Astrocyte (in vitro differentiated cells and primary cell): ENCODE measurements around the gene TBCEL.

Source experiments
- EZH2 ChIP-seq: IDR thresholded peaks from 2 replicates; pipeline ENCODE4 v1.6.1; 2012; ENCODE audit warnings: mild to moderate bottlenecking, low read length, inconsistent platforms; ENCODE audit not compliant: insufficient read depth
- TF ChIP-seq, protein P1 (sequence below): IDR thresholded peaks from 2 replicates; pipeline ENCODE4 v1.5.1; 2011; ENCODE audit warnings: low read depth, mild to moderate bottlenecking, inconsistent platforms, low read length, moderate library complexity; ENCODE audit not compliant: insufficient read depth

DNA sequence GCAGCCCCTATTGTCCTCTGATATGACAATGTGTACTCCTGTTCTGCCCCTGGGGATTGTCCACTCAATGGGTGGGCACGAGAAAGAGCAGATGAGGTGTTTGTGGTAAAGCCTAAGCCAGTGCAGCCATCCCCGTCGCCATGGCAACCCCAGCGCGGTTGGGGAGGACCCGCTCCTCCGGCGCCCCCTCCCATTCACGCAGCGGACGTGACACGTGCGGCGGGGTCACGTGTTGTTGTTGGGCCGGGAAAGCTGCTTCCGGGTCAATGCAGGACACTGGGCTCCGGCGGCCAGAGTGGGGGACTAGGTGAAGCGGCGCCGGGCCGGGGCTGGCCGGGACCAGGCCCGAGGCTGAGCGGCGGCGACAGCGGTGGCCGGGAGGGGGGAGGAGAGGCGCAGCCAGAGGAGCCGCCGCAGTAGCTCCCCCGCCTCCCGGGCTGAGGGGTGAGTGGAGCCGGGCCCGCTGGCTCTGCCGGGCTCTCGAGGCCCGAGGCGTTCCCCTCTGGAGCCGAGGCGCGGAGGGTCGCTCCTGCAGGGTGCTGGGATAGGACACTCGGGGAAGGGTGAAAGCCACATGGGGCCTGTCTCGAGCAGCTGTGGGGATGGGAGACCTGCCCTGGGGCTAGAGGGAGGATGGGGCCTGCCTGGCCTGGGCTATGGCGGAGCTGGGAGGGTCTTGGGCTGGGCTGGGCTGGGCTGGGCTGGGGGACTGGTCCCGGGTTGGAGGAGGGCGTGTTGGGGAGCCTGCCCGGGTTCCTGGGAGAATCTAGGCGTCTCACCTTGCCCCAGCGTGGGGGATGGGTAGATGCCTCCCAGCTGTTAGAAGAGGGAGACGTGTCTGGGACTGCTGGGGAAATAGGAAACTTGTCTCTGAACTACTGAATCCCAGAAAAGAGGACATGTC, at the start of gene TBCEL:
- TF ChIP-seq, protein P1, sequence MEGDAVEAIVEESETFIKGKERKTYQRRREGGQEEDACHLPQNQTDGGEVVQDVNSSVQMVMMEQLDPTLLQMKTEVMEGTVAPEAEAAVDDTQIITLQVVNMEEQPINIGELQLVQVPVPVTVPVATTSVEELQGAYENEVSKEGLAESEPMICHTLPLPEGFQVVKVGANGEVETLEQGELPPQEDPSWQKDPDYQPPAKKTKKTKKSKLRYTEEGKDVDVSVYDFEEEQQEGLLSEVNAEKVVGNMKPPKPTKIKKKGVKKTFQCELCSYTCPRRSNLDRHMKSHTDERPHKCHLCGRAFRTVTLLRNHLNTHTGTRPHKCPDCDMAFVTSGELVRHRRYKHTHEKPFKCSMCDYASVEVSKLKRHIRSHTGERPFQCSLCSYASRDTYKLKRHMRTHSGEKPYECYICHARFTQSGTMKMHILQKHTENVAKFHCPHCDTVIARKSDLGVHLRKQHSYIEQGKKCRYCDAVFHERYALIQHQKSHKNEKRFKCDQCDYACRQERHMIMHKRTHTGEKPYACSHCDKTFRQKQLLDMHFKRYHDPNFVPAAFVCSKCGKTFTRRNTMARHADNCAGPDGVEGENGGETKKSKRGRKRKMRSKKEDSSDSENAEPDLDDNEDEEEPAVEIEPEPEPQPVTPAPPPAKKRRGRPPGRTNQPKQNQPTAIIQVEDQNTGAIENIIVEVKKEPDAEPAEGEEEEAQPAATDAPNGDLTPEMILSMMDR: no peak
- TF ChIP-seq EZH2: no peak
